HepG2 (cell line): ENCODE data around the gene UQCRC2. TPM values are rescaled to one million over a fixed set of nuclear protein-coding genes. Genes with fewer than 3 reads are reported as not detected.

ENCODE experiments used
- CHCHD3 ChIP-seq: sonication (generic); formaldehyde crosslinking; IDR thresholded peaks from 2 replicates; pipeline ENCODE4 v1.8.0; 2022; ENCODE audit warnings: mild to moderate bottlenecking, missing genetic modification reagents, moderate library complexity
- CREM ChIP-seq, 2 experiments: sonication (generic) in 1 of 2; formaldehyde crosslinking in 1 of 2; IDR thresholded peaks; 2 replicates each; pipeline versions ENCODE4 v1.4.0 to v1.6.1; 2016 to 2020; ENCODE audit warnings: antibody characterized with exemption in 1 of 2, mild to moderate bottlenecking in 1 of 2, missing genetic modification reagents in 1 of 2
- DNMT1 ChIP-seq: sonication (generic); formaldehyde crosslinking; IDR thresholded peaks from 2 replicates; pipeline ENCODE4 v1.5.1; 2020; ENCODE audit warnings: mild to moderate bottlenecking, missing genetic modification reagents
- DPF2 ChIP-seq: sonication (generic); formaldehyde crosslinking; IDR thresholded peaks from 2 replicates; pipeline ENCODE4 v1.4.0; 2020; ENCODE audit warnings: mild to moderate bottlenecking, low read depth, missing genetic modification reagents, borderline replicate concordance
- EHMT2 ChIP-seq: fragments of 200-600 bp; sonication (generic); IDR thresholded peaks from 2 replicates; pipeline ENCODE4 v1.7.0; 2017; ENCODE audit warnings: antibody characterized with exemption, low read depth, low read length, borderline replicate concordance
- HHEX ChIP-seq: IDR thresholded peaks from 2 replicates; pipeline ENCODE4 v1.6.1; 2016; ENCODE audit warnings: control low read depth
- HMG20A ChIP-seq: IDR thresholded peaks from 2 replicates; pipeline ENCODE4 v1.6.1; 2016; ENCODE audit warnings: borderline replicate concordance
- HNRNPK ChIP-seq: fragments of 200-400 bp; formaldehyde crosslinking; IDR thresholded peaks from 2 replicates; pipeline ENCODE4 v1.6.1; 2018; ENCODE audit warnings: low read length, low read depth, moderate library complexity, mild to moderate bottlenecking; ENCODE audit not compliant: poor library complexity, severe bottlenecking
- MAF1 ChIP-seq: sonication (generic); formaldehyde crosslinking; IDR thresholded peaks from 2 replicates; pipeline ENCODE4 v1.5.0; 2020; ENCODE audit warnings: missing genetic modification reagents, borderline replicate concordance
- MED1 ChIP-seq: sonication (generic); formaldehyde crosslinking; IDR thresholded peaks from 2 replicates; pipeline ENCODE4 v1.4.0; 2020; ENCODE audit warnings: missing genetic modification reagents
- NFATC3 ChIP-seq: sonication (generic); formaldehyde crosslinking; IDR thresholded peaks from 2 replicates; pipeline ENCODE4 v1.5.1; 2020; ENCODE audit warnings: mild to moderate bottlenecking, missing genetic modification reagents
- NFYB ChIP-seq: sonication (generic); formaldehyde crosslinking; IDR thresholded peaks from 2 replicates; pipeline ENCODE4 v1.4.0; 2020; ENCODE audit warnings: missing genetic modification reagents
- RAD21 ChIP-seq: fragments of 450-650 bp; formaldehyde crosslinking; IDR thresholded peaks from 2 replicates; pipeline ENCODE4 v1.5.0; 2020; ENCODE audit warnings: mild to moderate bottlenecking
- RBM39 ChIP-seq: fragments of 200-400 bp; formaldehyde crosslinking; IDR thresholded peaks from one replicate; pipeline ENCODE4 v1.6.1; 2018; ENCODE audit warnings: antibody characterized with exemption, mild to moderate bottlenecking, low read depth, low read length; ENCODE audit not compliant: poor library complexity, severe bottlenecking
- SALL1 ChIP-seq: sonication (generic); formaldehyde crosslinking; IDR thresholded peaks from 2 replicates; pipeline ENCODE4 v1.8.0; 2022; ENCODE audit warnings: mild to moderate bottlenecking, missing genetic modification reagents
- SIX1 ChIP-seq: sonication (generic); formaldehyde crosslinking; IDR thresholded peaks from 2 replicates; pipeline ENCODE4 v1.4.0; 2020; ENCODE audit warnings: missing genetic modification reagents, borderline replicate concordance
- TOPORS ChIP-seq: sonication (generic); formaldehyde crosslinking; IDR thresholded peaks from 2 replicates; pipeline ENCODE4 v1.8.0; 2023; ENCODE audit warnings: mild to moderate bottlenecking, missing genetic modification reagents
- ZBTB4 ChIP-seq: sonication (generic); formaldehyde crosslinking; IDR thresholded peaks from 2 replicates; pipeline ENCODE4 v1.4.0; 2020; ENCODE audit warnings: missing genetic modification reagents, mild to moderate bottlenecking, borderline replicate concordance
- ZNF331 ChIP-seq: sonication (generic); formaldehyde crosslinking; IDR thresholded peaks from 2 replicates; pipeline ENCODE4 v1.4.0; 2020; ENCODE audit warnings: missing genetic modification reagents
- ZNF510 ChIP-seq: sonication (generic); formaldehyde crosslinking; IDR thresholded peaks from 2 replicates; pipeline ENCODE4 v1.4.0; 2020; ENCODE audit warnings: low read depth, mild to moderate bottlenecking, missing genetic modification reagents
- ZNF879 ChIP-seq: sonication (generic); formaldehyde crosslinking; IDR thresholded peaks from 2 replicates; pipeline ENCODE4 v1.8.1; 2023; ENCODE audit warnings: missing genetic modification reagents
- polyA plus RNA-seq, 8 experiments: library from polyadenylated mRNA; depleted of rRNA in 3 of 8; stranded (reverse) in 7 of 8; unstranded in 1 of 8; fragments of >200 nt; fragmentation: Illumina TruSeq in 4 of 8; extraction: Trizol in 4 of 8; gene quantifications; 2 replicates each; pipeline versions ENCODE4 v1.2.1 to v1.2.3, GENCODE V29; 2011 to 2016; ENCODE audit warnings: low read depth in 4 of 8, missing spikeins in 1 of 8, mixed read lengths in 1 of 8; ENCODE audit not compliant: insufficient read depth in 1 of 8
- total RNA-seq, 5 experiments: library from RNA; depleted of rRNA; stranded (reverse); fragments of >200 nt; fragmentation: Illumina TruSeq; extraction: Trizol; gene quantifications; 2 replicates each; pipeline ENCODE4 v1.2.3, GENCODE V29; 2016; ENCODE audit warnings: low read depth in 1 of 5
- TF ChIP-seq, protein P1 (sequence below): sonication (generic); formaldehyde crosslinking; IDR thresholded peaks from 2 replicates; pipeline ENCODE4 v1.5.1; 2020; ENCODE audit warnings: mild to moderate bottlenecking, moderate library complexity, missing genetic modification reagents
- TF ChIP-seq, protein P2 (sequence below): sonication (generic); formaldehyde crosslinking; IDR thresholded peaks from 2 replicates; pipeline ENCODE4 v1.9.0; 2021; ENCODE audit warnings: missing genetic modification reagents, borderline replicate concordance

Gene UQCRC2
- total and polyA plus RNA-seq, 2 of the 13 experiments (the other 11 are each of a cell fraction or from before 2014, with no cell fraction given), result 442 to 536 TPM

DNA sequence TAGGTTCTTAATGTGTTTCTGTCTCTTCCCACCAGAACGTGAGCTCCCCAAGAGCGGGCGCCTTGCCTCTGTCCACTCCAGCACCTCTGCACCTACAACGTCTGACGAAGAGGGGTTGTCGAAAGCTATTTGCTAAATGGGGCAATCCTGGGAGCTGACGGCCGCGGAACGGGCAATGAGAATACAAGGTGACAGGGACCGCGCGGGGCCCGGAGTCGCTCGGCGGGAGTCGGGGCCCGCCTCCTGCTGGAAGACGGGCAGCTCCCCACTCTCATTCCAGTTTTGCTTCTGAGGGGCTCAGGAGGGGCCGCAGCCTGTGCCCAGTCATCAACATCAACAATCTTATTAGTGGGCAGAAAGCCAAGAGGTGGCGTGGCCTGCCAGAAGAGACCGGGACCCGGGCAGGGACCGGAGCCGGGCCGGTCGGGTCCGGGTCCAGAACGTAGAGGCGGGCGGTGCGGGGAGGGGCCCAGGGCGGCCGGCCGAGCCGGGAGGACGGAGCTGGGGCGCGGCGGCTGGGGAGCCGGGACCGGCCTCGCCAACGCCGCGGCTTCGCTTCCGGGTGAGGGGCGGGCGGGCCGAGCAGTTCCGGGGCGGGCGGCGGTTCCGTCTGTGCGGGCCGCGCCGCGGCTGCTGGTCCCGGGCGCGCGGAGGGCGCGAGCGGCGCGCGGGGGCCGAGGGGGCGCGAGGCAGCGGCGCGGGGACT lies 54.5 kb downstream of the UQCRC2 start, which contains the start of gene MOSMO (continued):
- TF ChIP-seq DNMT1 (CRISPR knock-in tag) (no peak), DPF2 (no peak), ZBTB4 (CRISPR knock-in tag) (peak; percentile 60; the same call in 1 of the 2 replicates), NFYB (CRISPR knock-in tag) (0 out of 2 replicates have a peak, but pooled peaks have one; percentile 18), EHMT2 (peak; percentile 73; the same call in 1 of the 2 replicates), ZNF879 (CRISPR knock-in tag) (no peak), SIX1 (CRISPR knock-in tag) (no peak), SALL1 (CRISPR knock-in tag) (peak; percentile 63; the same call in 1 of the 2 replicates), ZNF510 (0 out of 2 replicates have a peak, but pooled peaks have one; percentile 73), HHEX (no peak), CREM (IDR thresholded peaks at IDR 0.05) (0 out of 2 replicates have a peak, but pooled peaks have one; percentile 32), CREM (CRISPR knock-in tag; IDR thresholded peaks at IDR 0.05) (no peak), RBM39 (no peak), HNRNPK (no peak), MAF1 (CRISPR knock-in tag) (no peak), NFATC3 (CRISPR knock-in tag) (no peak), CHCHD3 (CRISPR knock-in tag) (no peak), HMG20A (no peak), ZNF331 (CRISPR knock-in tag) (no peak), RAD21 (CRISPR knock-in tag) (peak; percentile 62), MED1 (CRISPR knock-in tag) (peak; percentile 49), TOPORS (CRISPR knock-in tag) (no peak)
- TF ChIP-seq, protein P1, sequence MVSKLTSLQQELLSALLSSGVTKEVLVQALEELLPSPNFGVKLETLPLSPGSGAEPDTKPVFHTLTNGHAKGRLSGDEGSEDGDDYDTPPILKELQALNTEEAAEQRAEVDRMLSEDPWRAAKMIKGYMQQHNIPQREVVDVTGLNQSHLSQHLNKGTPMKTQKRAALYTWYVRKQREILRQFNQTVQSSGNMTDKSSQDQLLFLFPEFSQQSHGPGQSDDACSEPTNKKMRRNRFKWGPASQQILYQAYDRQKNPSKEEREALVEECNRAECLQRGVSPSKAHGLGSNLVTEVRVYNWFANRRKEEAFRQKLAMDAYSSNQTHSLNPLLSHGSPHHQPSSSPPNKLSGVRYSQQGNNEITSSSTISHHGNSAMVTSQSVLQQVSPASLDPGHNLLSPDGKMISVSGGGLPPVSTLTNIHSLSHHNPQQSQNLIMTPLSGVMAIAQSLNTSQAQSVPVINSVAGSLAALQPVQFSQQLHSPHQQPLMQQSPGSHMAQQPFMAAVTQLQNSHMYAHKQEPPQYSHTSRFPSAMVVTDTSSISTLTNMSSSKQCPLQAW (CRISPR knock-in tag), result no peak
- TF ChIP-seq, protein P2, sequence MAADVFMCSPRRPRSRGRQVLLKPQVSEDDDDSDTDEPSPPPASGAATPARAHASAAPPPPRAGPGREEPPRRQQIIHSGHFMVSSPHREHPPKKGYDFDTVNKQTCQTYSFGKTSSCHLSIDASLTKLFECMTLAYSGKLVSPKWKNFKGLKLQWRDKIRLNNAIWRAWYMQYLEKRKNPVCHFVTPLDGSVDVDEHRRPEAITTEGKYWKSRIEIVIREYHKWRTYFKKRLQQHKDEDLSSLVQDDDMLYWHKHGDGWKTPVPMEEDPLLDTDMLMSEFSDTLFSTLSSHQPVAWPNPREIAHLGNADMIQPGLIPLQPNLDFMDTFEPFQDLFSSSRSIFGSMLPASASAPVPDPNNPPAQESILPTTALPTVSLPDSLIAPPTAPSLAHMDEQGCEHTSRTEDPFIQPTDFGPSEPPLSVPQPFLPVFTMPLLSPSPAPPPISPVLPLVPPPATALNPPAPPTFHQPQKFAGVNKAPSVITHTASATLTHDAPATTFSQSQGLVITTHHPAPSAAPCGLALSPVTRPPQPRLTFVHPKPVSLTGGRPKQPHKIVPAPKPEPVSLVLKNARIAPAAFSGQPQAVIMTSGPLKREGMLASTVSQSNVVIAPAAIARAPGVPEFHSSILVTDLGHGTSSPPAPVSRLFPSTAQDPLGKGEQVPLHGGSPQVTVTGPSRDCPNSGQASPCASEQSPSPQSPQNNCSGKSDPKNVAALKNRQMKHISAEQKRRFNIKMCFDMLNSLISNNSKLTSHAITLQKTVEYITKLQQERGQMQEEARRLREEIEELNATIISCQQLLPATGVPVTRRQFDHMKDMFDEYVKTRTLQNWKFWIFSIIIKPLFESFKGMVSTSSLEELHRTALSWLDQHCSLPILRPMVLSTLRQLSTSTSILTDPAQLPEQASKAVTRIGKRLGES (CRISPR knock-in tag), result no peak
